ENCODE data around the gene ZHX3. TPM values are rescaled to one million over a fixed set of nuclear protein-coding genes. Genes with fewer than 3 reads are reported as not detected.
A peak's percentile ranks its signal among the peaks of the same experiment; 100 is the strongest.

ZHX3 gene
- total and polyA plus RNA-seq, 9 of the 15 experiments (the other 6 are each of a cell fraction or from before 2014, with no cell fraction given) = 0.80 to 14.6 (median 4.9) TPM

- peak in 1 of 3 experiments; percentile 34 for TF ChIP-seq YY1 (IDR thresholded peaks at IDR 0.05; ENCODE audit: borderline replicate concordance in 1 of 3, control insufficient read depth in 1 of 3, extremely low read depth in 1 of 3, insufficient read depth in 3 of 3, insufficient read length in 1 of 3, insufficient replicate concordance in 2 of 3, low read depth in 1 of 3, low read length in 2 of 3)
- no peak for TF ChIP-seq ZNF57 (CRISPR knock-in tag; IDR thresholded peaks at IDR 0.05)
- TF ChIP-seq NR2C1 (IDR thresholded peaks at IDR 0.05) = no peak
- no peak for TF ChIP-seq NR2C1 (tag; IDR thresholded peaks at IDR 0.05)
- TF ChIP-seq ZNF134 (CRISPR knock-in tag; conservative IDR thresholded peaks at IDR 0.05) = no peak
- TF ChIP-seq ZNF318 (IDR thresholded peaks at IDR 0.05; ENCODE audit: borderline replicate concordance in 1 of 2, low read depth in 1 of 2) = no peak
- no peak for TF ChIP-seq DIDO1 (tag; IDR thresholded peaks at IDR 0.05; ENCODE audit: low read depth)
- no peak for TF ChIP-seq NR4A1 (CRISPR knock-in tag; IDR thresholded peaks at IDR 0.05)
- 0 out of 2 replicates have a peak, but pooled peaks have one; percentile 21 for TF ChIP-seq NR4A1 (tag; IDR thresholded peaks at IDR 0.05)
- no peak for TF ChIP-seq FOXK2 (conservative IDR thresholded peaks at IDR 0.05 in 1 of 2, IDR thresholded peaks at IDR 0.05 in 1 of 2; ENCODE audit: low read depth in 2 of 2)
- no peak for TF ChIP-seq ZNF79 (CRISPR knock-in tag; IDR thresholded peaks at IDR 0.05; ENCODE audit: low read depth)
- TF ChIP-seq AFF4 (CRISPR knock-in tag; IDR thresholded peaks at IDR 0.05) = peak; percentile 53; the same call in 1 of the 2 replicates
- TF ChIP-seq TCF15 (CRISPR knock-in tag; IDR thresholded peaks at IDR 0.05) = no peak
Measured at GRCh38 chr20:41136680-41137613, 180.6 kb downstream of the ZHX3 start, which contains the start of gene PLCG1 (continued).
